Tibial nerve (tissue), 4 donors: ENCODE data around the gene SNRNP70. TPM values are rescaled to one million over a fixed set of nuclear protein-coding genes. Genes with fewer than 3 reads are reported as not detected.

Experiments
- DNase-seq, 2 donors: peaks; one replicate each; pipeline ENCODE4 v3.0.0-alpha.2; 2019; ENCODE audit warnings: low spot score in 2 of 2
- H3K27ac ChIP-seq, 4 donors: fragments of 200-600 bp; sonication (generic) in 3 of 4; one replicate each; pipeline ENCODE4 v1.5.1; 2017 to 2019; ENCODE audit warnings: mild to moderate bottlenecking in 1 of 4
- H3K27me3 ChIP-seq, 2 donors: fragments of 200-600 bp; sonication (generic) in 1 of 2; one replicate each; pipeline versions ENCODE4 v1.5.1 to v1.6.0; 2017 to 2019
- H3K36me3 ChIP-seq, 3 donors: fragments of 200-600 bp; sonication (generic); one replicate each; pipeline ENCODE4 v1.5.1; 2018 to 2019
- H3K4me1 ChIP-seq, 4 donors: fragments of 200-600 bp; sonication (generic) in 3 of 4; one replicate each; pipeline ENCODE4 v1.5.1; 2017 to 2019
- H3K4me3 ChIP-seq, 4 donors: fragments of 200-600 bp; sonication (generic) in 3 of 4; one replicate each; pipeline ENCODE4 v1.5.1; 2017 to 2019; ENCODE audit warnings: mild to moderate bottlenecking in 1 of 4, moderate library complexity in 1 of 4
- H3K9me3 ChIP-seq, 4 donors: fragments of 200-600 bp; sonication (generic) in 3 of 4; one replicate each; pipeline ENCODE4 v1.5.1; 2017 to 2019
- CTCF ChIP-seq, 5 experiments: fragments of 200-600 bp in 3 of 5; fragments of 450-650 bp in 2 of 5; sonication (generic) in 3 of 5; IDR thresholded peaks; one replicate each; pipeline ENCODE4 v1.5.1; 2016 to 2019; ENCODE audit warnings: antibody characterized with exemption in 5 of 5, mild to moderate bottlenecking in 3 of 5, moderate library complexity in 2 of 5
- EP300 ChIP-seq, 2 donors: sonication (generic); formaldehyde crosslinking; IDR thresholded peaks; one replicate each; pipeline ENCODE4 v1.6.1; 2017; ENCODE audit warnings: antibody characterized with exemption in 2 of 2, mild to moderate bottlenecking in 1 of 2
- POLR2A ChIP-seq, 2 donors: fragments of 450-650 bp; IDR thresholded peaks; one replicate each; pipeline ENCODE4 v1.6.1; 2017; ENCODE audit warnings: antibody characterized with exemption in 2 of 2, mild to moderate bottlenecking in 2 of 2, moderate library complexity in 2 of 2
- WGBS, 2 donors: methylation state at CpG; one replicate each; pipeline ENCODE4 v1.1.5; 2018; 5-methylcytosine and 5-hydroxymethylcytosine counted together
- total RNA-seq, 4 donors: library from RNA; depleted of rRNA; stranded (reverse); fragments of >200 nt; gene quantifications; one replicate each; pipeline ENCODE4 v1.1.0, GENCODE V29; 2016

SNRNP70 gene
- total RNA-seq, 4 donors from 2014 or later = 286 to 444 (median 400) TPM

GRCh38 chr19:49151267-49152118 lies 66.2 kb downstream of the SNRNP70 start:
- 8 to 11% methylated on average over 45 of the region's 45 CpGs for WGBS, 2 donors
- DNase-seq = peak in 1 of 2 donors; percentile 34

GRCh38 chr19:49152119-49152550 lies 66.9 kb downstream of the SNRNP70 start:
- Histone ChIP-seq H3K4me1 (peaks cover 0 to 38% (median 15%) of the 10 kb centered on the region in 4 donors), H3K27ac (peak overlapping the region in 1 of 4 donors; percentile 10), H3K4me3 (peak overlapping the region in 1 of 4 donors; percentile 71), H3K9me3 (no peaks in the 10 kb centered on the region), H3K27me3 (peaks cover 0 to 25% of the 10 kb centered on the region in 2 donors), H3K36me3 (no peaks in the 10 kb centered on the region)
- TF ChIP-seq EP300 (IDR thresholded peaks at IDR 0.05) (no peak), POLR2A (IDR thresholded peaks at IDR 0.05) (no peak), CTCF (IDR thresholded peaks at IDR 0.05) (no peak)
- DNase-seq = no peak
- WGBS, 2 donors = 27 to 28% methylated on average over 10 of the region's 10 CpGs

More at GRCh38 chr19:49151267-49152118, 66.2 kb downstream of the SNRNP70 start:
- Histone ChIP-seq H3K4me3 (peak overlapping the region in 1 of 4 donors; percentile 71), H3K27me3 (peaks cover 0 to 24% of the 10 kb centered on the region in 2 donors), H3K4me1 (peaks cover 0 to 43% (median 15%) of the 10 kb centered on the region in 4 donors), H3K27ac (peak overlapping the region in 2 of 4 donors; percentile 37 to 77), H3K36me3 (no peaks in the 10 kb centered on the region), H3K9me3 (no peaks in the 10 kb centered on the region)
- no peak for TF ChIP-seq POLR2A (IDR thresholded peaks at IDR 0.05)
- no peak for TF ChIP-seq CTCF (IDR thresholded peaks at IDR 0.05)
- TF ChIP-seq EP300 (IDR thresholded peaks at IDR 0.05) = no peak

- DNase-seq = no peak
- TF ChIP-seq POLR2A (IDR thresholded peaks at IDR 0.05) (no peak), CTCF (IDR thresholded peaks at IDR 0.05) (no peak), EP300 (IDR thresholded peaks at IDR 0.05) (no peak)
- 87 to 92% methylated on average over 10 of the region's 10 CpGs for whole genome bisulfite sequencing, 2 donors
- Histone ChIP-seq H3K4me1 (peaks cover 0 to 50% (median 23%) of the 10 kb centered on the region in 4 donors), H3K9me3 (no peaks in the 10 kb centered on the region), H3K27me3 (peaks cover 0 to 31% of the 10 kb centered on the region in 2 donors), H3K4me3 (no peak overlapping the region), H3K36me3 (no peaks in the 10 kb centered on the region), H3K27ac (no peak overlapping the region)
These were observed 68.0 kb downstream of the SNRNP70 start for GRCh38 chr19:49153167-49153809.

- no peak for TF ChIP-seq CTCF (IDR thresholded peaks at IDR 0.05)
- no peak for TF ChIP-seq POLR2A (IDR thresholded peaks at IDR 0.05)
- TF ChIP-seq EP300 (IDR thresholded peaks at IDR 0.05) = no peak
- Histone ChIP-seq H3K27ac (no peak overlapping the region), H3K4me1 (peaks cover 0 to 45% (median 22%) of the 10 kb centered on the region in 4 donors), H3K4me3 (no peak overlapping the region), H3K27me3 (peaks cover 0 to 31% of the 10 kb centered on the region in 2 donors), H3K36me3 (no peaks in the 10 kb centered on the region), H3K9me3 (no peaks in the 10 kb centered on the region)
- no peak for DNase-seq
- WGBS, 2 donors = 91 to 93% methylated on average over 6 of the region's 6 CpGs
These were observed 69.0 kb downstream of the SNRNP70 start for GRCh38 chr19:49154279-49154678.
